Heart right ventricle (tissue), 16 donors: ENCODE measurements around the gene MTARC2. TPM values are rescaled to one million over a fixed set of nuclear protein-coding genes. Genes with fewer than 3 reads are reported as not detected.

ENCODE experiments used
- ATAC-seq, 8 donors: fragments of 200-7000 bp; cut with Tn5 transposase; one replicate each; pipeline ENCODE4 v1.9.1; 2020; ENCODE audit warnings: mild to moderate bottlenecking in 8 of 8, moderate library complexity in 8 of 8, moderate number of reproducible peaks in 1 of 8
- DNase-seq, 2 donors: peaks; one replicate each; pipeline ENCODE4 v3.0.0-alpha.2; 2020
- H3K27ac ChIP-seq, 10 donors: fragments of 200-600 bp; sonication (generic) in 2 of 10; one replicate each; pipeline versions ENCODE4 v1.5.0 to v1.8.0; 2020 to 2022; ENCODE audit warnings: mild to moderate bottlenecking in 3 of 10
- H3K27me3 ChIP-seq, 7 donors: fragments of 200-600 bp; one replicate each; pipeline ENCODE4 v1.8.0; 2021 to 2022; ENCODE audit warnings: mild to moderate bottlenecking in 2 of 7
- H3K36me3 ChIP-seq, 9 donors: fragments of 200-600 bp; sonication (generic) in 1 of 9; one replicate each; pipeline versions ENCODE4 v1.5.0 to v1.8.0; 2020 to 2022; ENCODE audit warnings: mild to moderate bottlenecking in 2 of 9
- H3K4me1 ChIP-seq, 9 donors: fragments of 200-600 bp; sonication (generic) in 1 of 9; one replicate each; pipeline versions ENCODE4 v1.5.0 to v1.8.0; 2020 to 2022; ENCODE audit warnings: mild to moderate bottlenecking in 4 of 9
- H3K4me3 ChIP-seq, 10 donors: fragments of 200-600 bp; sonication (generic) in 2 of 10; one replicate each; pipeline versions ENCODE4 v1.5.0 to v1.8.0; 2020 to 2022; ENCODE audit warnings: mild to moderate bottlenecking in 7 of 10, moderate library complexity in 2 of 10
- H3K9me3 ChIP-seq, 11 donors: fragments of 200-600 bp in 10 of 11; sonication (generic) in 2 of 11; one replicate each; pipeline versions ENCODE4 v1.5.0 to v1.8.0; 2013 to 2022; ENCODE audit warnings: mild to moderate bottlenecking in 2 of 11, control low read depth in 1 of 11, moderate library complexity in 1 of 11
- CTCF ChIP-seq, 9 donors: fragments of 200-600 bp; sonication (generic) in 2 of 9; IDR thresholded peaks; one replicate each; pipeline versions ENCODE4 v1.5.0 to v1.8.0; 2021 to 2022; ENCODE audit warnings: antibody characterized with exemption in 9 of 9, mild to moderate bottlenecking in 5 of 9, moderate library complexity in 1 of 9
- WGBS, 2 donors: extraction: QIAGEN DNeasy Blood & Tissue Kit; methylation state at CpG; one replicate each; pipeline ENCODE4 v1.1.7; 2013; ENCODE audit warnings: inconsistent platforms in 1 of 2; 5-methylcytosine and 5-hydroxymethylcytosine counted together
- intact Hi-C, 10 donors: fragments of 100-400 bp; cut with DNase I; formaldehyde crosslinking; loops; one replicate each; pipeline versions ENCODE4 v1.11.1 to v1.14.2; 2022
- polyA plus RNA-seq, 2 donors: library from polyadenylated mRNA; stranded (reverse); fragments of 200-250 nt; gene quantifications; one replicate each; pipeline ENCODE4 v1.2.3, GENCODE V29; 2013
- total RNA-seq, 10 donors: library from RNA; stranded (reverse); fragmentation: NEBNext Ultra II Directional in 3 of 10; extraction: Animal tissue kit (Norgen Biotek cat#: 25700) in 3 of 10; gene quantifications; one replicate each; pipeline versions ENCODE4 v1.2.1 to v1.2.4, GENCODE V29; 2021 to 2023
- donor health status: Arrhythmogenic right ventricular cardiomyopathy.
- donor health status: ischemic (EF 13 %, LVEDD 7.1; RV severe dilation, severe dysfunction).
- donor health status: healthy with polysubstance abuse.
- donor health status: DM: no; HTN: yes; CAD: no.
- donor health status: DM: no; HTN: no; CAD: no.
- donor health status: ischemic (EF 25% LVEDD 6.9; RV normal size, moderate dysfunction).
- donor health status: ischemic (EF 25% LVEDD 5.7; RV mildly dilated, moderate dysfunction).
- donor health status: healthy.
- donor health status: DM: yes; HTN: yes; CAD: no.
- donor health status: Ischemic cardiomyopathy.
- donor health status: ischemic (EF 35%, LVEDD 5.7; RV mildly dilated, moderate dysfunction).
- donor health status: nonischemic (EF 11% LVEDD 7.7; RV severe dilation, severe dysfunction).
- donor health status: DM: yes; HTN: yes; CAD: no.
- donor health status: PGD.
- donor health status: ischemic (EF 29% LVEDD 5.4; RV normal size, mild dysfunction).
- donor health status: nonischemic (EF 23%, LVEDD 6.1; RV moderate dilation, normal function).

The MTARC2 gene
- total and polyA plus RNA-seq, 12 donors: 13.0 to 32.3 (median 26.6) TPM

GRCh38 chr1:220706480-220706879 is 41.6 kb upstream of the MTARC2 start:
- H3K9me3 ChIP-seq: no peaks in the 10 kb centered on the region
- H3K36me3 ChIP-seq: no peaks in the 10 kb centered on the region
- H3K27me3 ChIP-seq: no peaks in the 10 kb centered on the region
- peaks cover 2 to 65% (median 36%) of the 10 kb centered on the region in 9 donors for H3K4me1 ChIP-seq
- no peak for DNase-seq
- WGBS, 2 donors: 70 to 74% methylated on average over 9 of the region's 9 CpGs
- H3K27ac ChIP-seq: peak overlapping the region in 4 of 10 donors; percentile 12 to 48 (median 28)
- no peak overlapping the region for H3K4me3 ChIP-seq
- no peak for TF ChIP-seq CTCF (IDR thresholded peaks at IDR 0.05)
- intact Hi-C loops: no loop called here
- ATAC-seq: peak in 1 of 8 donors; percentile 24

- ATAC-seq (no peak), DNase-seq (no peak)
- 89 to 91% methylated on average over 10 of the region's 10 CpGs for WGBS, 2 donors
- H3K4me3 ChIP-seq: no peak overlapping the region
- no peak overlapping the region for H3K27ac ChIP-seq
- no peak for TF ChIP-seq CTCF (IDR thresholded peaks at IDR 0.05)
- H3K36me3 ChIP-seq: no peaks in the 10 kb centered on the region
- H3K9me3 ChIP-seq: no peaks in the 10 kb centered on the region
- no peaks in the 10 kb centered on the region for H3K27me3 ChIP-seq
- H3K4me1 ChIP-seq: peaks cover 2 to 61% (median 36%) of the 10 kb centered on the region in 9 donors
- intact Hi-C loops: no loop called here
Measured at GRCh38 chr1:220707160-220707559, 41.0 kb upstream of the MTARC2 start.

- no peaks in the 10 kb centered on the region for H3K9me3 ChIP-seq
- H3K4me1 ChIP-seq: peaks cover 2 to 51% (median 29%) of the 10 kb centered on the region in 9 donors
- intact Hi-C loops: no loop called here
- no peak overlapping the region for H3K4me3 ChIP-seq
- no peak for TF ChIP-seq CTCF (IDR thresholded peaks at IDR 0.05)
- no peaks in the 10 kb centered on the region for H3K27me3 ChIP-seq
- ATAC-seq (no peak), DNase-seq (no peak)
- no peak overlapping the region for H3K27ac ChIP-seq
- 95 to 96% methylated on average over 4 of the region's 4 CpGs for WGBS, 2 donors
- H3K36me3 ChIP-seq: no peaks in the 10 kb centered on the region
Measured at GRCh38 chr1:220708244-220708643, 39.9 kb upstream of the MTARC2 start.

GRCh38 chr1:220708936-220709801 is 39.0 kb upstream of the MTARC2 start:
- Histone ChIP-seq H3K27ac (no peak overlapping the region), H3K27me3 (no peaks in the 10 kb centered on the region), H3K4me3 (no peak overlapping the region), H3K4me1 (peaks cover 2 to 47% (median 21%) of the 10 kb centered on the region in 9 donors), H3K36me3 (no peaks in the 10 kb centered on the region), H3K9me3 (no peaks in the 10 kb centered on the region)
- 47 to 62% methylated on average over 9 of the region's 9 CpGs for WGBS, 2 donors
- TF ChIP-seq CTCF (IDR thresholded peaks at IDR 0.05): no peak
- DNase-seq (no peak), ATAC-seq (peak in 5 of 8 donors; percentile 15 to 78 (median 34))
- intact Hi-C loops: no loop called here
